KMS-11 (cell line): ENCODE data around the gene VWC2L.

Experiments
- H2AFZ ChIP-seq: fragments of 200-600 bp; sonication (generic); 2 replicates; pipeline ENCODE4 v1.6.1; 2016; ENCODE audit warnings: antibody characterized with exemption, mixed run types, low read depth
- H3K27ac ChIP-seq: fragments of 200-600 bp; sonication (generic); 2 replicates; pipeline ENCODE4 v1.6.1; 2016; ENCODE audit warnings: mild to moderate bottlenecking, mixed run types
- H3K27me3 ChIP-seq: fragments of 200-600 bp; sonication (generic); 2 replicates; pipeline ENCODE4 v1.6.1; 2017; ENCODE audit warnings: mild to moderate bottlenecking, low read depth, mixed run types, moderate library complexity; ENCODE audit not compliant: insufficient read depth
- H3K36me3 ChIP-seq: fragments of 200-600 bp; sonication (generic); 2 replicates; pipeline ENCODE4 v1.6.1; 2017; ENCODE audit warnings: mild to moderate bottlenecking, mixed run types; ENCODE audit not compliant: insufficient read depth
- H3K4me1 ChIP-seq: fragments of 200-600 bp; sonication (generic); 2 replicates; pipeline ENCODE4 v1.6.1; 2016; ENCODE audit warnings: mild to moderate bottlenecking, low read depth, mixed run types; ENCODE audit not compliant: poor library complexity, severe bottlenecking
- H3K4me2 ChIP-seq: fragments of 200-600 bp; sonication (generic); 2 replicates; pipeline ENCODE4 v1.7.0; 2016; ENCODE audit warnings: mild to moderate bottlenecking, mixed run types
- H3K4me3 ChIP-seq: fragments of 200-600 bp; sonication (generic); IDR thresholded peaks from 2 replicates; pipeline ENCODE4 v1.6.1; 2017; ENCODE audit warnings: low read depth, low read length, mixed read lengths; ENCODE audit not compliant: insufficient read depth
- H3K79me2 ChIP-seq: fragments of 200-600 bp; sonication (generic); 2 replicates; pipeline ENCODE4 v1.6.1; 2016; ENCODE audit warnings: low read depth, mixed run types; ENCODE audit not compliant: insufficient read depth
- H3K9ac ChIP-seq: fragments of 200-600 bp; sonication (generic); 2 replicates; pipeline ENCODE4 v1.6.1; 2016; ENCODE audit warnings: mild to moderate bottlenecking, mixed run types
- H4K20me1 ChIP-seq: fragments of 200-600 bp; sonication (generic); 2 replicates; pipeline ENCODE4 v1.6.1; 2016; ENCODE audit warnings: mild to moderate bottlenecking, mixed run types; ENCODE audit not compliant: insufficient read depth
- CTCF ChIP-seq: fragments of 200-600 bp; sonication (generic); conservative IDR thresholded peaks from 2 replicates; pipeline ENCODE4 v1.6.1; 2017; ENCODE audit warnings: low read depth, mild to moderate bottlenecking, antibody characterized with exemption, low read length, moderate library complexity, mixed read lengths

VWC2L gene

GRCh38 chr2:214575030-214575429, 164.2 kb downstream of the VWC2L start:
- H3K4me3 ChIP-seq: no peak overlapping the region
- H3K4me2 ChIP-seq: no peak overlapping the region
- H2AFZ ChIP-seq: no peak overlapping the region
- H3K9ac ChIP-seq: no peak overlapping the region
- no peak overlapping the region for H3K27ac ChIP-seq
- H4K20me1 ChIP-seq: no peaks in the 10 kb centered on the region
- H3K36me3 ChIP-seq: no peaks in the 10 kb centered on the region
- H3K4me1 ChIP-seq: no peaks in the 10 kb centered on the region
- H3K79me2 ChIP-seq: no peaks in the 10 kb centered on the region
- no peaks in the 10 kb centered on the region for H3K27me3 ChIP-seq
- no peak for TF ChIP-seq CTCF

GRCh38 chr2:214575465-214575864, 164.6 kb downstream of the VWC2L start:
- Histone ChIP-seq H3K36me3 (no peaks in the 10 kb centered on the region), H3K9ac (no peak overlapping the region), H3K4me1 (no peaks in the 10 kb centered on the region), H3K4me2 (no peak overlapping the region), H3K27ac (no peak overlapping the region), H3K27me3 (no peaks in the 10 kb centered on the region), H3K79me2 (no peaks in the 10 kb centered on the region), H4K20me1 (no peaks in the 10 kb centered on the region), H3K4me3 (no peak overlapping the region), H2AFZ (no peak overlapping the region)
- no peak for TF ChIP-seq CTCF

GRCh38 chr2:214577769-214578168, 166.9 kb downstream of the VWC2L start:
- no peak for TF ChIP-seq CTCF
- Histone ChIP-seq H3K27ac (no peak overlapping the region), H3K4me2 (no peak overlapping the region), H3K4me3 (no peak overlapping the region), H2AFZ (no peak overlapping the region), H3K27me3 (no peaks in the 10 kb centered on the region), H3K36me3 (no peaks in the 10 kb centered on the region), H3K9ac (no peak overlapping the region), H4K20me1 (no peaks in the 10 kb centered on the region), H3K4me1 (no peaks in the 10 kb centered on the region), H3K79me2 (no peaks in the 10 kb centered on the region)

- H3K79me2 ChIP-seq: no peaks in the 10 kb centered on the region
- H2AFZ ChIP-seq: no peak overlapping the region
- H3K36me3 ChIP-seq: no peaks in the 10 kb centered on the region
- H3K4me3 ChIP-seq: no peak overlapping the region
- no peak for TF ChIP-seq CTCF
- H3K4me1 ChIP-seq: no peaks in the 10 kb centered on the region
- no peak overlapping the region for H3K27ac ChIP-seq
- no peaks in the 10 kb centered on the region for H4K20me1 ChIP-seq
- H3K4me2 ChIP-seq: no peak overlapping the region
- no peaks in the 10 kb centered on the region for H3K27me3 ChIP-seq
- H3K9ac ChIP-seq: no peak overlapping the region
Measured at GRCh38 chr2:214578442-214578841, 167.6 kb downstream of the VWC2L start.

- no peak overlapping the region for H3K9ac ChIP-seq
- no peaks in the 10 kb centered on the region for H3K79me2 ChIP-seq
- no peak overlapping the region for H2AFZ ChIP-seq
- H3K27me3 ChIP-seq: no peaks in the 10 kb centered on the region
- no peaks in the 10 kb centered on the region for H4K20me1 ChIP-seq
- H3K4me1 ChIP-seq: no peaks in the 10 kb centered on the region
- no peak for TF ChIP-seq CTCF
- H3K36me3 ChIP-seq: no peaks in the 10 kb centered on the region
- H3K4me3 ChIP-seq: no peak overlapping the region
- no peak overlapping the region for H3K4me2 ChIP-seq
- H3K27ac ChIP-seq: no peak overlapping the region
Measured at GRCh38 chr2:214579035-214579434, 168.2 kb downstream of the VWC2L start.
